NCI-H128 (cell line): ENCODE results near the gene CRISPLD2.
"Not testable (repeated sequence)": the region's sequence is repeated elsewhere in the genome, so short reads cannot be mapped to it uniquely, and the experiment has no call there.

Source experiments
- DNase-seq: peaks from one replicate; lab custom pipeline; 2025; ENCODE audit not compliant: unreplicated experiment; lab: John Stamatoyannopoulos, UW

CRISPLD2 gene

DNA sequence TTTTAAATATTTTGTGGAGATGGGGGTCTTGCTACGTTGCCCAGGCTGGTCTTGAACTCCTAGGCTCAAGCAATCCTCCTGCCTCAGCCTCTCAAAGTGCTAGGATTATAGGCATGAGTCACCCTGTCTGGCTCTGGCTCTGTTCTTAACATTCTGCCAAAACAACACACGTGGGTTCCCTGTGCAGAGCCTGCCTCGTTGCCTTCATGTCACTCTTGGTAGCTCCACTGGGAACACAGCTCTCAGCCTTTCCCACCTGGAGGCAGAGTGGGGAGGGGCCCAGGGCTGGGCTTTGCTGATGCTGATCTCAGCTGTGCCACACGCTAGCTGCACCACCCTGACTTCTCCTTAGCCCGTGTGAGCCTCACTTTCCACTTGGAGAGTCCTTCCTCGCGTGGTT, 19.3 kb downstream of the CRISPLD2 start:
- DNase-seq = no peak

DNA sequence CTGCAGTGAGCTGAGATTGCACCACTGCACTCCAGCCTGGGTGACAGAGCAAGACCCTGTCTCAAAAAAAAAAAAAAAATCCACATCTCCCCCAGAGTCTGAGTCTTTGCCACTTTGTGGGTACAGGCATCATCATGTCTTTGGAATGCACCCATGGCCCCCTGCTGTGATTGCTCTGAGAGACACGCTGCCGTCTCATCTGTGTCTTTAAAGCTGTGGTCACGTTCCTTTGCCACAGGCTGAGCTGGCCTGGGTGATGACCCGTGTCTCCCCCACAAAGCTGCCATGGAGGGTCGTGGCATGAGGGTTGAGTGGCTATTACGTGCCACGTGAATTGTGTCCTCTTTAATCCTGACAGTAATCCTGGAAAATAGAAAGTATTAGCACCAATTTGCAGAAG, 20.2 kb downstream of the CRISPLD2 start:
- no peak for DNase-seq

DNA sequence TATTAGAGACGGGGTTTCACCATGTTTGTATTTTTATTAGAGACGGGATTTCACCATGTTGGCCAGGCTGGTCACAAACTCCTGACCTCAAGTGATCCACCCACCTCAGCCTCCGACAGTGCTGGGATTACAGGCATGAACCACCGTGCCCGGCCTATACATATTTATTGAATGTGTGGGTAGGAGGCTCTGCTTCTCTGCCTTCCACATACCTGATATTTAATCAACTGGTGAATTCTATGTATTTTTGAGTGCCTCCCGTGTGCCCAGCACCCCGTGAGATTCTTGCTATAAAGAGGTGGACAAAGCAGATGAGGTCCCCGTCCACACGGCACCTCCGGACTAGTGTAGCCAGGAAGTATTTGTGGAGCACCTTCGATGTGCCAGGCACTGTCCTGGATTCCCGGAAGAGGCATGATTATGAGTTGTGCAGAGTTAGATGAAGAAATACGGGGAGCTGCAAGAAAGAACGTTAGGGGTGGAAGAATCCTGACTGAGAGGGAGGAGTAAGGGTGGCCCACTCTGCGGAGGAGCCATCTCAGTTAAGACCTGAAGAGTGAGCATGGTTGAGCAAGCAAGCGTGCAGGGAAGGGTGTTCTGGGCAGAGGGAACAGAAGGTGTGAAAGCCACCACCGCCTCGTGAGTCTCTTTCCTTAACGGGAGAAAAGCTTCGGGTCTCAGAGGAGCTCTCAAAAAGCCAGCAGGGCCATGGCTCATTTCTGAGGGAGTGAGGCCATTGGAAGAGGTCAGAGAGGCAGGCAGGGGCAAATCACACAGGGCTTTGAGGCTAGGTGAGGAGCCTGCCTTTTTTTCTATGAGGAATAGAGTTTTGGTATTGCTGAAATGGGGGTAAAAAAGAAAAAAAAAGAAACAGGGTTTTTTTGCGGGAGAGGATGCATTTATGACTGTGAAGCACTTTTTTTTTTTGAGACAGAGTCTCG, 21.2 kb downstream of the CRISPLD2 start:
- DNase-seq = no peak

DNA sequence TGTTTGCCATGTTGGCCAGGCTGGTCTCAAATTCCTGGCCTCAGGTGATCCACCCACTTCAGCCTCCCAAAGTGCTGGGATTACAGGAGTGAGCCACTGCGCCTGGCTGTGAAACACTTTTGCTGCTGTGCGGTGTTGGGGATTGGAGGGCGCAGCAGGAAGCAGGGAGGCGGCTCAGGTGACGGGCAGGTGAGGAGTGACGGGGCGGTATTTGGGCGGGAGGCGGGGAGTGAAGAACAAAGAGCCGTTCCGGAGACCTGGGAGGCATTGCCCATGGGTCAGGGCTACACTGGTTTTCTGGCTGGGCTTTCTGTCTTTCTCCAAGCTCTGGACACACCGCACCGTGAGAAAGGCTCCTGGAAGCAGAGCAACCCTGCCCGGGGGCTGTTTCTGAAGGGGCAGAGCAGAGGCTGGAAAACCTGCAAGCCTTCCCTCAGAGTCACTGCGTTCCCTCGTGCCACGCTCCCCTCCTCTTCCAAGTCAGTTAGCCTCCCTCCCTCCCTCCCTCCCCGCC, 22.1 kb downstream of the CRISPLD2 start:
- peak; percentile 58 for DNase-seq

DNA sequence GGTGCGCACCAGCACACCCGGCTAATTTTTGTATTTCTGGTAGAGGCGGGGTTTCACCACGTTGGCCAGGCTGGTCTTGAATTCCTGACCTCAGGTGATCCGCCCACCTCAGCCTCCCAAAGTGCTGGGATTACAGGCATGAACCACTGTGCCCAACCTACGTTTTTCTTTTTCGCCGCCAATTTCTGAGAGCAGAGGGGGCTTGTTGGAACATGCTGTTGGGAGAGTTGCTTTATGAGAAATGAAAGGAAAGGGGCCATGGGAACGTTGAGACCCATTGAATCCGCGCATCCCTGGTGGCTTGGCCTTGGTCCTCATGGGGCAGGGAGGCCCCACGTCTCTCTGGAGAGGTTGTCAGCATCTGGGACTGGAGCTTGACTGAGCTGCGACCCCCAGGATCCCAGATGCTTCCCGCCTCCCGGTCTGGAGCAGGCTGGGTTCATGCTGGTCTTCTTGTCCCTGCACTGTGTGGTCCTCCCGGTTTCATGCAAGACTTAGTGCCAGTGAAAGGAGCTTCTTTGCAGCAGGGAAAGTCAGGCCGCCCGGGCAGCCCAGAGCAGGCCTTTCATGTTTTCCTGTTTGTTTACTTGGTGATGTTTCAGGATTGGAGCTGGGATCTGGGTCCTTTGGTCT, 22.8 kb downstream of the CRISPLD2 start:
- DNase-seq = no peak

DNA sequence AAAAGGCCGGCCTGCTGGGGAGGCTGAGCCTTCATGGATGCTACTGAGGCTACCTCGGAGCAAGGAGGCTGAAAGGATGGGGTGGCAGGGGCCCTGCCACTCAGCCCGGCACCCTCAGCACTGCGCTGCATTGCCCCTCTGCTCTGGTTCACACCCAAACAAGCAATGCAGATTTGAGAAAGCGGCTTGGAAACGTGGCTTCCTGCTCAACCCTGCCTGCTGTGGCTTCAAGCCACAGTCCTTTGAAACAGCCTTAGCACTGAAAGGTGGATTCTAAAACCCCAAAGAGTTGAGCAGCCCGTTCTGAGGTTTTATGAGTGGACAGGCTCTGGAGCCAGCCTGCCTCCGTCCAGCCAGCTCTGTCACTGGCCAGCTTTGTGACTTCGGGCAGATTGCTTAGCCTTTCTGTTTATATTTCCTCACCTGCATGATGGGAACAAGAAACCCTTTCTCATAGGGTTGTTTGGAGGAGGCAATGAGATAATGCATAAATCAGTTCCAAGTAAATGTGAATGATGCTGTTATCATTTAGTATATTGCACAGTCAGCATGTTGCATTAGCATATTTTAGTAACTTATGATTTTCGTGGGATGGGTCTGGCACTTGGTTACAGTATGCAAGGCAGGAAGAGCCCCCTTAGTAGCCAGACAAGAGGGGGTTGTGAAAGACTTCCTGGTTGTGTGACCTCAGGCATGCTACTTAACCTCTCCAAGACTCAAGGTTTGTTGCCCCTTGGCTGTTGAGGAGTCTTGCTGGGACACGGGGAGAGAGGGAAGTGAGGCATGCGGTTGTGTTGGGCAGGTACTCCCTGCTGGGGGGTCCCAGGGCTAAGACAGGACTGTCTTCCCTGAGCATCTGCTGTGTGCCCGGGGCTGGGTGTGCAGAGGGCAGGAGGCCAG, 23.6 kb downstream of the CRISPLD2 start:
- no peak for DNase-seq

DNA sequence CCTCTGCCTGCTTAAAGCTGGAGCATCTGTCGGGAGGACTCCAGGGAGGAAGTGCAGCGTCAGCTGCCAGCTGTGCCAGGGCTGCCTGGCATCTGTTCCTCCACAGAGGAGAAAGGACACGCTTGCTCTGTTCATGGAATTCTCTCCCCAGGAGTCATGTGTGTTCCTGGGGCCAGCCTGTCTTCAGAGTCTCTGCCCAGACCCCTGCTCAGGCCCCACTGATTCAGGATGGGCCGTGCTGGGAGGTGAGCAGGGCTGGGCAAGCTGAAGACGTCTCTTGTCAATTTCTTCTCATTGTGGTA, 24.2 kb downstream of the CRISPLD2 start:
- no peak for DNase-seq

DNA sequence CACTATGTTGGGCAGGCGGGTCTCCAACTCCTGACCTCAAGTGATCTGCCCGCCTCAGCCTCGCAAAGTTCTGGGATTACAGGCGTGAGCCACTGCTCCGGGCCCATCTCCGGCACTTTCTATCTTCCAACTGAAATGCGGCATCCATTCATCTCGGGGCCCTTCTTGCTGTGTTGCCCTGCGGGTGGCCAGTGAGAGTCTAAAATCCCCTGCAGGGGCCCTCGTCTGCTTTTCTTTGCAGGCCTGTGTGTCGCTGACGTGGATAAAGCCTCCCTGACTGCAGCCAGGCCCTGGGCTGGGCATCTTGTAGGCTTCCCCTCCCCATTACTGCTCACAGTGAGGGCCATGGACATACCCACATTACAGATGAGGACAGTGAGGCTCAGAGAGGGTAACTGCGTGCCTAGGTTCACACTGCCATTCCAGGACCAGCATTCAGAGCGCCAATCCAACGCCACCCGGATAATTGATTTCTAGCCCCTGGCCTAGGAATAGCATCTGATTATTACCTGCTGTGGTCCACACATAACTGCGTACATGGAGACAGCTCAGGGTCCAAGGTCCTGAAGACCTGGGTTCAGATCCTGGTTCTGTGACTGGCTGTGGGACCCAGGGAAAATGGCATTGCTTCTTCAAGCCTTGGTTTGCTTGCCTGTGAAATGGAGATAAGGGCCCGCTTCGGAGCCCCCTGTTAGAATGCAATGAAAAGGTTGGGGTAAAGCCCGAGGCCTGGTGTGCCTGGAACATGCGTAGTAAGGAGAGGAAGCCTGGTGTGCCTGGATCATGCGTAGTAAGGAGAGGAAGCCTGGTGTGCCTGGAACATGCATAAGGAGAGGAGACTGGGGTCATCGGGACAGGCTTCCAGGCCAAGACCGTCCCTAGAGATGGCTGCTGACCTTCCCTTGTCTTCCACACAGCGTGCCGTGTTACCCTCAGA, 25.0 kb downstream of the CRISPLD2 start:
- DNase-seq = no peak

DNA sequence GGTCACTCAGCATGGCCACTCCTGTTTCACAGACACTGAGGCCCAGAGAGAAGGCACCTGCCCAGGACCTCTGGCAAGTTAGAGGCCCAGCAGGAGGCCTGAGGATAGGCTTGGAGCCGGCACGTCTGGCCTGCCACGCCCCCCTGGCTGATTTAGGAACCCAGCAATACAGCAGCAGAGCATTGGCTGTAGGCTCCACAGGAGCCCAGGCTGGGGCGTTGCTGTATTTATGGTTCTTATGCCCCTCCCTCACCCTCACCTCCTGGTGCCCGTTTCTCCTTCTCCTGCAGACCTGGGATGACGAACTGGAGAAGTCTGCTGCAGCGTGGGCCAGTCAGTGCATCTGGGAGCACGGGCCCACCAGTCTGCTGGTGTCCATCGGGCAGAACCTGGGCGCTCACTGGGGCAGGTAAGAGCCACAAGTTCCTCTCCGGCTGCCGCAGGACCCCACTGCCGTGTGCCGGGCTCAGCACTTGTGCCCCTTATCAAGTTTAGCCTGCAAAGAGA, 25.8 kb downstream of the CRISPLD2 start:
- DNase-seq = no peak

DNA sequence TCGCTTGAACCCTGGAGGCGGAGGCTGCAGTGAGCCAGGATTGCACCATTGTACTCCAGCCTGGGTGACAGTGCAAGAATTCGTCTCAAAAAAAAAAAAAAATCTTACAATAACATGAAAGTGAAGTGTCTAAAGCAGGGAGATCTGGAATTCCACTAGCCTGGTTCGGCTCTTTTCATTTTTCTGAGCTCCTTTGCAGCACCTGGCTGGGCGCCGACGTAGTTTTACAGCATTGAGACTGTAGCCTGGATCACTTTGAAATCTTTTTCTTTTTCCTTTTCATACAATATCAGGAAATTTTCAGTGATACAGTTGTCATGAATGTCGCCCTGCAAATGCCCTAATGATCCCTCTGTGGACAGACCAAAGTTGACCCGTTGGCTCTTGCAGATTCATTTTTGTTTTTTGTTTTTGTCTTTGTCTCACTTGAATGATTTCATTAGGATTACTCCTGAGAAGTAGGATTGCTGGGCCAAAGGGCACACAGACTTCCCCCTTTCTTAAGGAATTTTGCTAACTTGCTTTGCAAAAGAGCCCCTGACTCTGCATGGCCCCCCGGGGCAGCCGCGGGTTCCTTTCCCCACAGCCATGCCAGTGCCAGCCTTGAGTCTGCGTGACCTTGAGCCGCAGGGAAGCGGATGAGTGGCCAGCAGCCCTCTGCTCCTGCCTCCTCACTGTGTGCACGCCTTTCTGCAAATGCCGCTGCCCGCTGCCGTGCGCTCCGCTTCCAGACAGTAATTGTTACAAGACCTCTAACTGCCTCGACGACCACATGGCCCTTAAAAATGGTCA, 28.0 kb downstream of the CRISPLD2 start:
- no peak for DNase-seq

DNA sequence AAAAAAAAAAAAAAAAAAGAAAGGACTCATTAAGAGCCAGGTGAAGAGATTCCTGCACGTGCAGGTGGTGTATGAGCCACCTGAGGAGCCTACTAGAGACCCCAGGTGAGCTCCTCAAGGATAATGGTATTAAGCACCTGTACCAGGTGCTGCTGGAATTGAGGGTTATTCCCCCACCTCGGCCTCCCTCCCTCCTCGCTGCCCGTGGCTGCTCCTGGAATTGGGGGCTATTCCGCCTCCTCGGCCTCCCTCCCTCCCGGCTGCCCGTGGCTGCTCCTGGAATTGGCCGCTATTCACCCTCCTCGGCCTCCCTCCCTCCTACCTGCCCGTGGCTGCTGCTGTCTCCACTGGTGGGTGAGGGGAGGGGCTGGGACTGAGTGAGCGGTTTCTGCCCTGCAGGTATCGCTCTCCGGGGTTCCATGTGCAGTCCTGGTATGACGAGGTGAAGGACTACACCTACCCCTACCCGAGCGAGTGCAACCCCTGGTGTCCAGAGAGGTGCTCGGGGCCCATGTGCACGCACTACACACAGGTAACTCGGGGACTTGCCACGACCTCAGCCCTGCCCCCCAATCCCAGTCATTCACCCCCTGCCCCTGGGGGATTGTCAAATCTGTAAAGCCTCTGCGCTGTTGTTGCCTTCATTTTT, 29.3 kb downstream of the CRISPLD2 start:
- DNase-seq = no peak

DNA sequence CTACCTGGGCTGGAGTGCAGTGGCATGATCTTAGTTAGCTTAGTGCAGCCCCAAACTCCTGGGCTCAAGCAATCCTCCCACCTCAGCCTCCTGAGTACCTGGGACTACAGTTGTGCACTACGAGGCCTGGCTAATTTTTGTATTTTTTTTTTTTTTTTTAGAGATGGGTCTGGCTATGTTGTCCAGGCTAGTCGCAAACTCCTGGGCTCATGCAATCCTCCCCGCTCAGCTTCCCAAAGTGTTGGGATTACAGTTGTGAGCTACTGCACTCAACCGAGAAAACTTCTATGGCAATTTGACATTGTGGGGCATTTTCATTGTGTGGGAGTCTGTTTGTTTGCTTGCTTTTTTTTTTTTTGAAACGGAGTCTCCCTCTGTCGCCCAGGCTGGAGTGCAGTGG, 30.0 kb downstream of the CRISPLD2 start:
- no peak for DNase-seq

DNA sequence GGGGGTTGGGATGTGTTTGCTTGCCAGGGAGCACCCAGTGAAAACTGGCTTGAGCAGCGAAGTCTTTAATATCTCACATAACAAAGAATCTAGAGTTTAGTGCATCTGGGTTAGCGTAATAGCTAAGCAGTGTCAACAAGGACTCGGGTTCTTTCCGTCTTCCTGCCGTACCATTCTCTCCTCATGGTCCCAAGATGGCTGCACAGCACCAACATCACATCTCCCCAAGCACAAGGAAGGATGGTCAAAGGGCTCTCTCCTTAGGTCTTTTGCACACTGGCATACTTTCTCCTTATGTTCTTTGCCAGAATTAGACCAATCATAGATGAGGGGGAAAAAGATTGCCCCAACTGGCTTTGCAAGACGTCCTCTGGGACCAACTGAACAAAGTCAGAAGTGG, 30.9 kb downstream of the CRISPLD2 start:
- DNase-seq = no peak

DNA sequence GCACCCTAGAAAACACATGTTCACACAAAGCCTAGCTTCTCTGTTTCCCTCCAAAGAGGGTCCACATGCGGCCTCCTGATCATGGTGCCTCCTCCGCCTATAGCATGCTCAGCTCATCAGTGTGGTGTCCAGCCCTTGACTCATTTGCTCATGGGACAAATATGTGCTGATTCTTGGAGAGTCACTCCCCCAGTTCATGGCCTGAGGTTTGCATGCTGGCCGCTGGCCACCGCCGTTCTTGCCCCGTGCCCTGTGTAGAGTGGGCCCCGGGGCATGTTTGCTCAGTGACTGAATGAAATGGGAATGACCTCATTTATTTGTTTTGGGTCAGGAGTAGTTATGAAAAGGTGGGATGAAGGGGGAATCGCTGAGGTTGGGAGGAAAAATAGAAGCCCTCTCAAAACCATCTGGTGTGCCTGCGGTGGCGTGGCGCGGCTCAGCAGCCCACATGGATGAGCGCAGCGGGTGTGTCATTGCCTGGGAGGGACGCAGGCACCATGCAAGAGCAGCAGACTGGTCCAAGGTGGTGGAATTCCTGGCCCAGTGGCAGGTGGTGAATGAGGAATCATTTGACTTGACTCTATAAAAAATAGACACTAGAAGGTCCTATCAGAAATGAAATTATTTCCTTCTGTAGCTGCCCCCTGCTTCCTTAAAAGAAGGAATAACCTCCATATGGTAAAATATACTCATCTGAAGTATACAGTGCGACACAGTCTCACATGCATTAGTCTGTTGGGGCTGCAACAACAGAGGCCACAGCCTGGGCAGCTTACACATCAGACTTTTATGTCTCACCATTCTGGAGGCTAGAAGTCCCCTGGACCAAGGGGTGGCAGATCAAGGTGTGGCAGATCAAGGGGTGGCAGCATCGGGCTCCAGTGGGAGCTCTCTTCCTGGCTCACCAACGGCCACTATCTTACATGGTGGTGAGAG, 31.7 kb downstream of the CRISPLD2 start:
- DNase-seq = no peak

DNA sequence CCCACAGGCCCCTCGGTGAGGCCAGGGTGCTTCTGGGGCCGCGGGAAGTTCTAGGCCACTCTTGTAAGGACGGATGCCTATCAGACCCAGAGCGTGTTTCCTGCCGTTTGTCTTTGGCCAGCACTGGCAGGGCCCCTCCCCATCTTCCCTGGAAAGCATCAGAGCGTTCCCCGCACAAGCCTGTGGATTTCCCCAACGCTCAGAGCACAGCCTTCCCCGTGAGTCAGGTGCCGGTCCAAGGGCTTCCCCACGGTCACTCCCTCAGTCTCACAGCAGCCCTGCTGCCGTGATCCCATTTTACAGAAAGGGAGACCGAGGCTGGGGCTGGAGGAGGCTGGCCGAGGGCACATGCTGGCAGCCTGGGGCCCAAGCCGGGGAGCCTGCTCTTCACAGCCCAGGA, 33.7 kb downstream of the CRISPLD2 start:
- DNase-seq = no peak

DNA sequence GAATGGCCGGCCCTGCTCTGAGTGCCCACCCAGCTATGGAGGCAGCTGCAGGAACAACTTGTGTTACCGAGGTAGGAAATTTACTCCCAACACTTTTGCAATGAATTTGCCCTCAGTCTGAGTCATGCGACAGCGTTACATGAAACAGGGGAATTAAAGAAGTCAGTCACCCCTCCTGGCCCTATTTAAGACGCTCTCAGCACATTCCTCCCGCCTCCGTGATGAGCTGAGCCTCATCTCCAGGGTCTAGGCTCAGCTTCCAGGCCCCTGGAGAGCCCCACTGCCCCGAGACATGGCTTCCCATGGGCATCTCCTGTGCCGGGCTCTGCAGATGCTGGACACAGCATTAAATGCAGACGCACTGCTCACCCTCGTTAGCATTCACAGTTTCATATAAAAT, 35.0 kb downstream of the CRISPLD2 start:
- DNase-seq = no peak

DNA sequence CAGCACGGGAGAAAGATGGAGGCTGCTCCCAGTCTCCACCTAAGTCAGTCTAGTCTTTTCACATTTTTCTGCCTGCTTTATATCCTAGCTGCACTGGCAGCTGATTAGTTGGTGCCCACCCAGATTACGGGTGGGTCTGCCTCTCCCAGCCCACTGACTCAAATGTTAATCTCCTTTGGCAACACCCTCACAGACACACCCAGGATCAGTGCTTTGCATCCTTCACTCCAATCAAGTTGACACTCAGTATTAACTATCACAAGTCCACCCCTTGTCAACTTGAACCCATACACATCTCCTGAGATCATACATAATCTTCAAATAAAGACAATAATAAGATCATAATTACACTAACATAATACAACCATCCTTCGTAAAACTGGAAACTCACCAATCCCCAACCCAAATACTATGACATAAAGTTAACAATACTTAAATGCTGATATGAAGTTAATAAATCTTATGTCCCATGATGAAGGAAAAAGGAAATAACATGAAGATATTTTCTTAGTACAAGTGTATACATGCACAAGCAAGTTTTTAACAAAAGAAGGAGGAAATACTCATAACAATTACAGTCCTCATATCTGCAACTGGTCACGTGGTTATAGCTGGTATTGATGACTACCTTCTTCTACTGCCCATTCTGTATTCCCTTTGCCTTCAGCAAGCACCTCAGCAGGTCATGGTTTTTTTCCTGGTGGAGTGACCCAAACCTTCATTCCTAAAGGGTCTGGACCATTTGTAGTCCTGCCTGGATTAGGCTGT, 35.8 kb downstream of the CRISPLD2 start:
- not testable (repeated sequence) for DNase-seq
